A673 (cell line): ENCODE results near the gene MYO15B.

ENCODE experiments used
- EZH2 ChIP-seq: fragments of 200-600 bp; sonication (generic); IDR thresholded peaks from 2 replicates; pipeline ENCODE4 v1.6.1; 2017; ENCODE audit warnings: borderline replicate concordance, low read depth, mild to moderate bottlenecking, mixed read lengths, antibody characterized with exemption, low read length; ENCODE audit not compliant: poor library complexity, severe bottlenecking
- TF ChIP-seq, protein P1 (sequence below): fragments of 300-800, 200-600 bp; sonication (generic); conservative IDR thresholded peaks from 2 replicates; pipeline ENCODE4 v1.5.1; 2017; ENCODE audit warnings: low read depth, mild to moderate bottlenecking, antibody characterized with exemption, low read length, moderate library complexity, mixed read lengths

GRCh38 chr17:75662511-75662910 lies 74.9 kb downstream of the MYO15B start:
- TF ChIP-seq EZH2, result no peak
- TF ChIP-seq, protein P1, sequence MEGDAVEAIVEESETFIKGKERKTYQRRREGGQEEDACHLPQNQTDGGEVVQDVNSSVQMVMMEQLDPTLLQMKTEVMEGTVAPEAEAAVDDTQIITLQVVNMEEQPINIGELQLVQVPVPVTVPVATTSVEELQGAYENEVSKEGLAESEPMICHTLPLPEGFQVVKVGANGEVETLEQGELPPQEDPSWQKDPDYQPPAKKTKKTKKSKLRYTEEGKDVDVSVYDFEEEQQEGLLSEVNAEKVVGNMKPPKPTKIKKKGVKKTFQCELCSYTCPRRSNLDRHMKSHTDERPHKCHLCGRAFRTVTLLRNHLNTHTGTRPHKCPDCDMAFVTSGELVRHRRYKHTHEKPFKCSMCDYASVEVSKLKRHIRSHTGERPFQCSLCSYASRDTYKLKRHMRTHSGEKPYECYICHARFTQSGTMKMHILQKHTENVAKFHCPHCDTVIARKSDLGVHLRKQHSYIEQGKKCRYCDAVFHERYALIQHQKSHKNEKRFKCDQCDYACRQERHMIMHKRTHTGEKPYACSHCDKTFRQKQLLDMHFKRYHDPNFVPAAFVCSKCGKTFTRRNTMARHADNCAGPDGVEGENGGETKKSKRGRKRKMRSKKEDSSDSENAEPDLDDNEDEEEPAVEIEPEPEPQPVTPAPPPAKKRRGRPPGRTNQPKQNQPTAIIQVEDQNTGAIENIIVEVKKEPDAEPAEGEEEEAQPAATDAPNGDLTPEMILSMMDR, result no peak
